Osteocyte (in vitro differentiated cells): Measurements from ENCODE around the gene PAX5. TPM values are rescaled to one million over a fixed set of nuclear protein-coding genes. Genes with fewer than 3 reads are reported as not detected.

Experiments used
- DNase-seq: peaks from one replicate; pipeline ENCODE4 v3.0.0; 2021; ENCODE audit warnings: mixed read lengths; ENCODE audit not compliant: unreplicated experiment; ENCODE audit errors: extremely low spot score
- H3K27ac Mint-ChIP-seq: one replicate; pipeline ENCODE4 v1.8.0; 2021; ENCODE audit warnings: mild to moderate bottlenecking, mixed read lengths; ENCODE audit not compliant: unreplicated experiment
- H3K27me3 Mint-ChIP-seq: one replicate; pipeline ENCODE4 v1.8.0; 2021; ENCODE audit warnings: mixed read lengths; ENCODE audit not compliant: unreplicated experiment
- H3K36me3 Mint-ChIP-seq: one replicate; pipeline ENCODE4 v1.8.0; 2021; ENCODE audit warnings: mixed read lengths; ENCODE audit not compliant: unreplicated experiment
- H3K4me1 Mint-ChIP-seq: one replicate; pipeline ENCODE4 v1.8.0; 2021; ENCODE audit warnings: mixed read lengths; ENCODE audit not compliant: unreplicated experiment
- H3K4me3 Mint-ChIP-seq: one replicate; pipeline ENCODE4 v1.8.0; 2021; ENCODE audit warnings: mild to moderate bottlenecking, moderate library complexity, mixed read lengths; ENCODE audit not compliant: unreplicated experiment
- H3K9me3 Mint-ChIP-seq: one replicate; pipeline ENCODE4 v1.8.0; 2021; ENCODE audit warnings: mixed read lengths; ENCODE audit not compliant: unreplicated experiment
- CTCF ChIP-seq: fragments of 200-600 bp; sonication (generic); IDR thresholded peaks from 2 replicates; pipeline ENCODE4 v1.5.0; 2021; ENCODE audit warnings: antibody characterized with exemption, mild to moderate bottlenecking, moderate library complexity
- total RNA-seq: library from RNA; stranded (reverse); gene quantifications from 2 replicates; pipeline ENCODE4 v1.2.1, GENCODE V29; 2021

The PAX5 gene
- total RNA-seq, 1 donor from 2014 or later = not detected

GRCh38 chr9:37002036-37002412 is 32.0 kb downstream of the PAX5 start:
- H3K9me3 Mint-ChIP-seq = no peaks in the 10 kb centered on the region
- TF ChIP-seq CTCF = no peak
- no peak overlapping the region for H3K27ac Mint-ChIP-seq
- no peak for DNase-seq
- no peaks in the 10 kb centered on the region for H3K36me3 Mint-ChIP-seq
- no peak overlapping the region for H3K4me3 Mint-ChIP-seq
- peaks cover 52% of the 10 kb centered on the region for H3K27me3 Mint-ChIP-seq
- H3K4me1 Mint-ChIP-seq = peaks cover 2% of the 10 kb centered on the region

- H3K36me3 Mint-ChIP-seq = no peaks in the 10 kb centered on the region
- DNase-seq = no peak
- H3K27me3 Mint-ChIP-seq = peaks cover 46% of the 10 kb centered on the region
- peaks cover 5% of the 10 kb centered on the region for H3K4me1 Mint-ChIP-seq
- no peaks in the 10 kb centered on the region for H3K9me3 Mint-ChIP-seq
- H3K27ac Mint-ChIP-seq = no peak overlapping the region
- H3K4me3 Mint-ChIP-seq = no peak overlapping the region
- no peak for TF ChIP-seq CTCF
Observed at GRCh38 chr9:37001459-37001858, 32.6 kb downstream of the PAX5 start.

- H3K4me1 Mint-ChIP-seq = peaks cover 5% of the 10 kb centered on the region
- H3K27me3 Mint-ChIP-seq = peaks cover 30% of the 10 kb centered on the region
- no peak overlapping the region for H3K27ac Mint-ChIP-seq
Observed at GRCh38 chr9:36999728-37000333, 34.2 kb downstream of the PAX5 start.

GRCh38 chr9:36997414-36997813 is 36.7 kb downstream of the PAX5 start:
- peaks cover 33% of the 10 kb centered on the region for H3K27me3 Mint-ChIP-seq
- no peaks in the 10 kb centered on the region for H3K9me3 Mint-ChIP-seq
- no peak for DNase-seq
- no peak overlapping the region for H3K4me3 Mint-ChIP-seq
- no peak overlapping the region for H3K27ac Mint-ChIP-seq
- H3K4me1 Mint-ChIP-seq = peaks cover 5% of the 10 kb centered on the region
- no peak for TF ChIP-seq CTCF
- no peaks in the 10 kb centered on the region for H3K36me3 Mint-ChIP-seq

More at GRCh38 chr9:36999728-37000333, 34.2 kb downstream of the PAX5 start:
- H3K9me3 Mint-ChIP-seq = no peaks in the 10 kb centered on the region
- no peak for TF ChIP-seq CTCF
- no peaks in the 10 kb centered on the region for H3K36me3 Mint-ChIP-seq
- DNase-seq = no peak
- H3K4me3 Mint-ChIP-seq = no peak overlapping the region

- Mint-ChIP-seq H3K4me3 (no peak overlapping the region), H3K27ac (no peak overlapping the region), H3K9me3 (peaks cover 2% of the 10 kb centered on the region), H3K27me3 (peaks cover 36% of the 10 kb centered on the region), H3K36me3 (no peaks in the 10 kb centered on the region), H3K4me1 (peaks cover 5% of the 10 kb centered on the region)
- TF ChIP-seq CTCF = no peak
- DNase-seq = no peak
Observed at GRCh38 chr9:36996706-36997086, 37.4 kb downstream of the PAX5 start.
